Large intestine (tissue), 3 donors: ENCODE results near the gene BCAS3. TPM values are rescaled to one million over a fixed set of nuclear protein-coding genes. Genes with fewer than 3 reads are reported as not detected.

Source experiments
- DNase-seq, 2 donors: peaks; one replicate each; pipeline versions ENCODE4 v3.0.0 to v3.0.0-alpha.2; 2013
- H3K27ac ChIP-seq: one replicate; pipeline ENCODE4 v1.5.1; 2013; ENCODE audit warnings: low read length
- H3K27me3 ChIP-seq: 2 replicates; pipeline ENCODE4 v1.6.1; 2013; ENCODE audit warnings: low read length; ENCODE audit not compliant: control insufficient read depth, insufficient read depth
- H3K36me3 ChIP-seq: 2 replicates; pipeline ENCODE4 v1.6.1; 2013; ENCODE audit warnings: low read length; ENCODE audit not compliant: control insufficient read depth, insufficient read depth
- H3K4me1 ChIP-seq: one replicate; pipeline ENCODE4 v1.6.1; 2013; ENCODE audit warnings: low read length; ENCODE audit not compliant: control insufficient read depth, insufficient read depth
- H3K4me3 ChIP-seq: one replicate; pipeline ENCODE4 v1.5.1; 2013; ENCODE audit warnings: low read length
- H3K9me3 ChIP-seq: one replicate; pipeline ENCODE4 v1.6.1; 2013; ENCODE audit warnings: mild to moderate bottlenecking, low read depth, low read length, moderate library complexity; ENCODE audit not compliant: control insufficient read depth
- WGBS: methylation state at CpG from one replicate; pipeline ENCODE4 v1.1.5; 2013; ENCODE audit warnings: low lambda C conversion rate; ENCODE audit not compliant: insufficient coverage; 5-methylcytosine and 5-hydroxymethylcytosine counted together
- polyA plus RNA-seq: library from polyadenylated mRNA; unstranded; fragments of 120-200 nt; gene quantifications from one replicate; pipeline ENCODE4 v1.2.1, GENCODE V29; 2013

The BCAS3 gene
- polyA plus RNA-seq, 1 donor = 9.7 TPM

DNA sequence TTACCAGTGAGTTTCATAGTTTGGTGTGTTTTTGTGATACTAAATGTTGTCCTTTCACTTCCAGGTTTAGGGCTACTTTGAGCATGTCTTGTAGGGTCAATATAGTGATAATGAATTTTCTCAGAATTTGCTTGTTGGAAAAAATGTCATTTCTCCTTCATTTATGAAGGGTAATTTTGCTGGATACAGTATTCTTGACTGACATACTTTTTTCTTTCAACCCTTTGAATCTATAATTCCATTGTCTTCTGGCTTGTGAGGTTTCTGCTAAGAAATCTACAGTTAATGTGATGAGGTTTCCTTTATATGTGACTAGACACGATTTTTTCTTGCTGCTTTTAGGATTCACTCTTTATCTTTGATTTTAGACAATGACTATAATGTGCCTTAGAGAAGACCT is 219.3 kb downstream of the BCAS3 start:
- Histone ChIP-seq H3K36me3 (no peaks in the 10 kb centered on the region), H3K4me1 (no peaks in the 10 kb centered on the region), H3K9me3 (peaks cover 15% of the 10 kb centered on the region), H3K27ac (no peak overlapping the region), H3K27me3 (no peaks in the 10 kb centered on the region), H3K4me3 (no peak overlapping the region)
- DNase-seq = no peak
- no CpG with 5 or more reads among the region's 1 CpG for WGBS

DNA sequence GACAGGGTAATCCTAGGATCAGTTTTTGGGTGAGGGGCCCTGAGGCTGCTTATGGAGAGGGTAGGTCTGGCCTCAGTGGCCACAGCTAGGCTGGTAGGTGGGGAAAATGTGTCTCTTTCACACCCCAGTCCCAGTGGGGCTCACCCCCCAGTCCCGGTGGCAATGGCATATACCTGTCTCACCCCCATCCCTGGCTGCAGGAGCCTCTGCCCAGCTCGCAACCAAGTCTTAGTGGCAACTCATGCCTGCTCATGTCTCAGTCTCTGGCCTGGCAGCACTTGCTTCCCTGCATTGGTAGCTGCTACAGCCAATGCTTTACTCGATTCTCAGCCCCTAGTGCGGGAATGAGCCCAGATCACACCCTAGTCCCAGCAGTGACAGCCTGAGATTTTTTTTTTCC is 221.5 kb downstream of the BCAS3 start:
- Histone ChIP-seq H3K36me3 (no peaks in the 10 kb centered on the region), H3K27me3 (no peaks in the 10 kb centered on the region), H3K4me3 (no peak overlapping the region), H3K27ac (no peak overlapping the region), H3K4me1 (no peaks in the 10 kb centered on the region), H3K9me3 (peaks cover 15% of the 10 kb centered on the region)
- no CpG with 5 or more reads among the region's 4 CpGs for WGBS
- no peak for DNase-seq

- no CpG with 5 or more reads among the region's 3 CpGs for WGBS
- Histone ChIP-seq H3K36me3 (no peaks in the 10 kb centered on the region), H3K4me3 (no peak overlapping the region), H3K27me3 (no peaks in the 10 kb centered on the region), H3K9me3 (peaks cover 15% of the 10 kb centered on the region), H3K27ac (no peak overlapping the region), H3K4me1 (no peaks in the 10 kb centered on the region)
- no peak for DNase-seq
Measured at GRCh38 chr17:60900688-60901087, 223.0 kb downstream of the BCAS3 start.

DNA sequence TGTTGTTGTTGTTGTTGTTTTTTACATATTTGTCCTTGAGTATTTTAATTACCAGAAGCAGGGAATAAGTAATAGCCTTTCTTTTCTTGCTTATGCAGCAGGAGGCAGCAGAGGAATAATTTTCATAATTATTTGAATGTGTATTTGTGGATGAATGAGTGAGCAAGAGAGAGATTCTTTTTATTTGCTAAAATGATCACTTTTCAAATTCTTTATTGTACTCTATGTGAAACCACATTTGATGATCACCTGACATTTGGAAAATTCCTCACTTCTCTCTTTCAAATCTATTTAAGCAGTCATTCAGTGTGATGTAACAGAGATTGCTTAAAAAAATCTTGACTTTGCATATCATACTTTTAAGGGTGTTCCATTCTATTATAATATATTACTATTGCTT is 223.6 kb downstream of the BCAS3 start:
- DNase-seq = no peak
- peaks cover 11% of the 10 kb centered on the region for H3K9me3 ChIP-seq
- H3K4me3 ChIP-seq = no peak overlapping the region
- no peaks in the 10 kb centered on the region for H3K36me3 ChIP-seq
- no peaks in the 10 kb centered on the region for H3K27me3 ChIP-seq
- H3K4me1 ChIP-seq = no peaks in the 10 kb centered on the region
- H3K27ac ChIP-seq = no peak overlapping the region

GRCh38 chr17:60901806-60902205 is 224.2 kb downstream of the BCAS3 start:
- Histone ChIP-seq H3K27me3 (no peaks in the 10 kb centered on the region), H3K36me3 (no peaks in the 10 kb centered on the region), H3K27ac (no peak overlapping the region), H3K4me3 (no peak overlapping the region), H3K9me3 (peaks cover 9% of the 10 kb centered on the region), H3K4me1 (no peaks in the 10 kb centered on the region)
- WGBS = 79% methylated on average over 2 of the region's 2 CpGs
- no peak for DNase-seq

DNA sequence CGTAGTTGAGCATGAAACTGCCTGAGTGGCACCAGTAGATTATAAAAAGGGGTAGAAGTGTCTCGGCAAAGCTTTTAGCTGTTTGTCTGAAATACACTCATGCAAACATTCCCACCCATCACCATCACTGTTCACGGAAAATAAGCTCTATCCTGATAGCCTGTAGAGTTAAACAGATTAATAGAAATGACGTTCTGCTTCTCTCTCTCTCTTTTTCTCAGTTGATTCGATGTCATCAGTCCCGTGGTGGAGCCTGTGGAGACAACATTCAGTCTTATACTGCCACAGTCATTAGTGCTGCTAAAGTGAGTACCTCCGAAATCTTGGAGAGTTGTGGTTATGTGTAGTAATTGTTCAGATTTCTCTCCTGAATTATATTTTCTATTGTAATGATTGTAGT is 224.7 kb downstream of the BCAS3 start:
- Histone ChIP-seq H3K27me3 (no peaks in the 10 kb centered on the region), H3K27ac (no peak overlapping the region), H3K4me3 (no peak overlapping the region), H3K9me3 (peaks cover 5% of the 10 kb centered on the region), H3K4me1 (no peaks in the 10 kb centered on the region), H3K36me3 (no peaks in the 10 kb centered on the region)
- no CpG with 5 or more reads among the region's 7 CpGs for WGBS
- no peak for DNase-seq

- Histone ChIP-seq H3K4me3 (no peak overlapping the region), H3K27ac (no peak overlapping the region), H3K27me3 (no peaks in the 10 kb centered on the region), H3K4me1 (no peaks in the 10 kb centered on the region), H3K36me3 (no peaks in the 10 kb centered on the region), H3K9me3 (no peaks in the 10 kb centered on the region)
- no CpG with 5 or more reads among the region's 2 CpGs for WGBS
- DNase-seq = no peak
Measured at GRCh38 chr17:60904582-60904981, 226.9 kb downstream of the BCAS3 start.

- Histone ChIP-seq H3K36me3 (no peaks in the 10 kb centered on the region), H3K27me3 (no peaks in the 10 kb centered on the region), H3K4me3 (no peak overlapping the region), H3K4me1 (no peaks in the 10 kb centered on the region), H3K9me3 (no peaks in the 10 kb centered on the region), H3K27ac (no peak overlapping the region)
- no peak for DNase-seq
- WGBS = no CpG with 5 or more reads among the region's 3 CpGs
Measured at GRCh38 chr17:60905709-60906108, 228.1 kb downstream of the BCAS3 start.

DNA sequence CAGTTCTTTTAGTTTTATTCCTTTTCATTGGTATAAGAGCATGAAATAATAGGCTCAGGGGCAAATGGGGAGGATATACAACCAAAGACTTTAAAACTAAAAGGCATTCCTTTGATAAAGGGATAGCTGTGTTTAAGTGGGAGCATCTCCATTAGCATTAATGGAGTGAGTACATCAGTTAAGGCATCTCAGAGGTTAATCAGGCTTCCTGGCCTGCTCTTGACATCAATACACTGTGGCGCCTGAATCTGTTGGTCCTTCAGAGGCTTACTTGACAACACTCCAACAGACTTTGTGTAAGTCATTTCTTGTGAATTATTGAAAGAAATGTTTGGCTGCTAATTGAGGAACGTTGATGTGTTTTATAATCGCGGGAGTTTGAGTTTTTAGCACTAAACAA is 230.7 kb downstream of the BCAS3 start:
- no peak overlapping the region for H3K4me3 ChIP-seq
- no peaks in the 10 kb centered on the region for H3K27me3 ChIP-seq
- no peak overlapping the region for H3K27ac ChIP-seq
- H3K36me3 ChIP-seq = no peaks in the 10 kb centered on the region
- DNase-seq = no peak
- H3K4me1 ChIP-seq = no peaks in the 10 kb centered on the region
- no peaks in the 10 kb centered on the region for H3K9me3 ChIP-seq
- 96% methylated on average over 3 of the region's 4 CpGs for WGBS

DNA sequence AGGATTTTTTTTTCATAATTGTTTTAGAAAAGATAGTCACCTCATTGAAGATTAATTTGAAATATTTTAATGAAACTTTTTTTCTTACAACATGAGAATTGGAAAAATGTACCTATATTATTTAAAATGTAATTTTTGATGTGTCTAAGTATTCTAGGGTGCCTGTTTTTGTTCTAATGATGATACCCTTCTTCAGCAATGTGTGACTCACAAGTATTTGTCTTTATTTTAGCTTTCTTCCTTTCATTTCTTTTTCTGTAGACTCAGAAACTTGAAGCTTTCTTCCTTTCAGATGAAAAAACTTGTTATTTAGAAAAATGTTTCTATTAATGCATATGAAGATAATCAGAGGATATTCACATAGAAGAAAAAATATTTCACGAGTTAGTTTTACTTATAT is 231.8 kb downstream of the BCAS3 start:
- H3K4me1 ChIP-seq = no peaks in the 10 kb centered on the region
- no peak overlapping the region for H3K27ac ChIP-seq
- H3K9me3 ChIP-seq = no peaks in the 10 kb centered on the region
- no peak for DNase-seq
- no peaks in the 10 kb centered on the region for H3K36me3 ChIP-seq
- H3K27me3 ChIP-seq = no peaks in the 10 kb centered on the region
- WGBS = 100% methylated on average over 1 of the region's 1 CpG
- H3K4me3 ChIP-seq = no peak overlapping the region

- no peak overlapping the region for H3K27ac ChIP-seq
- H3K4me3 ChIP-seq = no peak overlapping the region
- no peak for DNase-seq
- H3K36me3 ChIP-seq = no peaks in the 10 kb centered on the region
- no peaks in the 10 kb centered on the region for H3K27me3 ChIP-seq
- no peaks in the 10 kb centered on the region for H3K4me1 ChIP-seq
- WGBS = 94% methylated on average over 2 of the region's 6 CpGs
- peaks cover 2% of the 10 kb centered on the region for H3K9me3 ChIP-seq
Measured at GRCh38 chr17:60910415-60910814, 232.8 kb downstream of the BCAS3 start.
